HG03066 (cell line): ENCODE results near the gene APOA4.

Experiments
- ATAC-seq: cut with Tn5 transposase; IDR thresholded peaks from one replicate; pipeline ENCODE4 v1.9.1; 2021; ENCODE audit warnings: low read depth; ENCODE audit not compliant: unreplicated experiment

Gene APOA4

DNA sequence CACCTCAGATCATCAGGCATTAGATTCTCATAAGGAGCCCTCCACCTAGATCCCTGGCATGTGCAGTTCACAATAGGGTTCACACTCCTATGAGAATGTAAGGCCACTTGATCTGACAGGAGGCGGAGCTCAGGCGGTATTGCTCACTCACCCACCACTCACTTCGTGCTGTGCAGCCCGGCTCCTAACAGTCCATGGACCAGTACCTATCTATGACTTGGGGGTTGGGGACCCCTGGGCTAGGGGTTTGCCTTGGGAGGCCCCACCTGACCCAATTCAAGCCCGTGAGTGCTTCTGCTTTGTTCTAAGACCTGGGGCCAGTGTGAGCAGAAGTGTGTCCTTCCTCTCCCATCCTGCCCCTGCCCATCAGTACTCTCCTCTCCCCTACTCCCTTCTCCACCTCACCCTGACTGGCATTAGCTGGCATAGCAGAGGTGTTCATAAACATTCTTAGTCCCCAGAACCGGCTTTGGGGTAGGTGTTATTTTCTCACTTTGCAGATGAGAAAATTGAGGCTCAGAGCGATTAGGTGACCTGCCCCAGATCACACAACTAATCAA, 8.8 kb upstream of the APOA4 start:
- no peak for ATAC-seq

GRCh38 chr11:116830184-116830912, 7.2 kb upstream of the APOA4 start:
- no peak for ATAC-seq

DNA sequence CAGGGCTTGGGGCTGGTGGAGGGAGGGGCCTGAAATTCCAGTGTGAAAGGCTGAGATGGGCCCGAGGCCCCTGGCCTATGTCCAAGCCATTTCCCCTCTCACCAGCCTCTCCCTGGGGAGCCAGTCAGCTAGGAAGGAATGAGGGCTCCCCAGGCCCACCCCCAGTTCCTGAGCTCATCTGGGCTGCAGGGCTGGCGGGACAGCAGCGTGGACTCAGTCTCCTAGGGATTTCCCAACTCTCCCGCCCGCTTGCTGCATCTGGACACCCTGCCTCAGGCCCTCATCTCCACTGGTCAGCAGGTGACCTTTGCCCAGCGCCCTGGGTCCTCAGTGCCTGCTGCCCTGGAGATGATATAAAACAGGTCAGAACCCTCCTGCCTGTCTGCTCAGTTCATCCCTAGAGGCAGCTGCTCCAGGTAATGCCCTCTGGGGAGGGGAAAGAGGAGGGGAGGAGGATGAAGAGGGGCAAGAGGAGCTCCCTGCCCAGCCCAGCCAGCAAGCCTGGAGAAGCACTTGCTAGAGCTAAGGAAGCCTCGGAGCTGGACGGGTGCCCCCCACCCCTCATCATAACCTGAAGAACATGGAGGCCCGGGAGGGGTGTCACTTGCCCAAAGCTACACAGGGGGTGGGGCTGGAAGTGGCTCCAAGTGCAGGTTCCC, 6.5 kb upstream of the APOA4 start, which contains the start of gene APOC3:
APOC3 (plus strand) TSS at position 383 of the 659 bp plus-strand sequence. CDS start 676 bp downstream, outside the sequence.
- ATAC-seq: no peak

GRCh38 chr11:116828632-116829524, 5.8 kb upstream of the APOA4 start:
- ATAC-seq: no peak

DNA sequence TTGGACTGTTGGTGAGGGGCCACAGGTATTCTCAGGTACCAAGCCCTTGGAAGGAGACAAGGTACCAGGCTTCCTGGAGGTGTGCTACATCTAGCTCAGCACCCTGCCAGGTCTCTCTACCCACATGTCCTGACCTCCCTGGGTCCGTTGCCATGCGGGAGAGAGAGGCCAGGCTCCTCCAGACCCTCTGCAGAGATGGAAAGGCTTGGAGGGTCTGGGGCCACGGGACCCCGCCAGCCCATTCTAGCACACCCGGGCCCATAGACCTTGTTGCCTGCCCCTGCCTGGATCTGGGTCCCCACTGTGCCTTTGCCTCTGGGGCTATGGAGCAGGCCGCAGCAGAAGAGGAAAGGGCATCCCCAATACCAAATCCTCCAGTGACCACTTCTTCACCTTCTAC, 4.4 kb upstream of the APOA4 start:
- no peak for ATAC-seq

DNA sequence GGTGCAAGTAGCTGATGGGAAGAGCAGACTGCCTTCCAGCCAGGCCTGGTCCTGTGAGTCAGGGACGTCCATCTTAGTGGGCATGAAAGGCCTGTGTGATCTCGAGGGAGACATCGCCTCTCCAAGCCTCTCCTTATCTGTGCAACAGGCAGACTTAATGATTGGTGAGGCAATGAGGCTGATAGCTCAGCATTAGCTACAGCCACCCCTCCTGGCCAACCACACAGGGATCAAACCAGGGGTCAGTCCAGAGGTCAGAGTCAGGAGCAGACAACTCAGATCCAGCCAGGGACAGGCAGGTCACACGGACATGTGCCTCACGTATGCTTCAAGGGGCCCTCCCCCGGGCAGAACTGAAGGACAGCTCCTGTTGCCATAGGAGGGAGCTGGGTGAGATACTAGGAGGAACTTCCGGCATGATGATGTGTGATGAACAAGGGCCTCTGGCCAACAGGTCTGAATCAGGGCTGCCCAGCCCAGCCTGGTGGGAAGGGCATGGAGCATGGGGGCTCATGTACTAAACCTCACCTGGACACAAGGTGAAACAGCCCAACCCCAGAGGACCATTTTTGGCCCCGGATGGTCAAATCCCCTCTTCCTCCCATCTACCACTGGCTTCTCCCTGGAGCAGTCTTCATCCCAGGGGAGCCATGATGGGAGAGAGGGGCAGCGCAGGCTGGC, 3.8 kb upstream of the APOA4 start:
- no peak for ATAC-seq

DNA sequence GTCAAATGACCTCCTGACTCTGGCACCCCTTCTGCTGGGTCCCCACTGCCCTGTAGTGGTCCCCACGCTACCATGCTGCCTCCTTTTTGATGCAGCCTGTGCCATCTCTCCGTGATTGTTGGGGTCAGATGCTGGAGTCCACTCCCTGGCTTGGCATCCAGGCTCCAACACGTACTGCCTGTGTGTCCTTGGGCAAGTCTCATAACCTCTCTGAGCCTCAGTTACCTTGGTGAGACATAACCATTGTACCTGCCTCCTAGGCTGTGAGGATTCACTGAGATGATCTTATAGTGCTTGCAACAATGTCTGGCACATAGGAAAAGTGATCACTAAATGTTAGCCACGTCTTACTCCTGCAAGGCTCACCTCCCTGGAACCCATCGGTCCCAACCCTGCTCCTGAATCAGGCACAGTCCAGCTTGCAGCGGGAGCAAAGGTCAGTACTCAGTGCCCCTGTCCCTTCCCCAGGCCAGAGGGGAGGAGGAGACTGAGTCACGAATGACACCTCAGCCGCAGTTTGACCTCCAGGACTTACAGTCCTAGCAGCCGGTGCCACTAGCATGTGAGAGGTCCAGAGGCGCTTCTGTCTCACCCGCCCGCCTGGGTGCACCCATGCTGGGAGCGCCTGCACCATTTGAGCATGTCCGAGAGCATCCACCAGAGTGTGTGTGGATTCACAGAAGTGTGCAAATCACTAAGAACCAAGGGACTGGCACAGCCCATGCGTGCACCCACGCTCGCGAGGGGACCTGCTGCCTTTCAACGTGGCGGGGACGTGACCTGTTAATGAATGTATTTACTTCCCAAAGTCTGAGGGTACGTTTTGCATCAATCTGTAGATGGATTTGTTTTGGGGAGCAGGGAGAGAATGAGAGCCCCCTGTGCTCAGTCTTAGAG, 3.0 kb upstream of the APOA4 start:
- ATAC-seq: no peak

GRCh38 chr11:116825434-116825833, 2.3 kb upstream of the APOA4 start:
- no peak for ATAC-seq

GRCh38 chr11:116822575-116822974, 529 bp downstream of the APOA4 start:
- no peak for ATAC-seq

GRCh38 chr11:116821050-116821918, 1.8 kb downstream of the APOA4 start:
- ATAC-seq: no peak

DNA sequence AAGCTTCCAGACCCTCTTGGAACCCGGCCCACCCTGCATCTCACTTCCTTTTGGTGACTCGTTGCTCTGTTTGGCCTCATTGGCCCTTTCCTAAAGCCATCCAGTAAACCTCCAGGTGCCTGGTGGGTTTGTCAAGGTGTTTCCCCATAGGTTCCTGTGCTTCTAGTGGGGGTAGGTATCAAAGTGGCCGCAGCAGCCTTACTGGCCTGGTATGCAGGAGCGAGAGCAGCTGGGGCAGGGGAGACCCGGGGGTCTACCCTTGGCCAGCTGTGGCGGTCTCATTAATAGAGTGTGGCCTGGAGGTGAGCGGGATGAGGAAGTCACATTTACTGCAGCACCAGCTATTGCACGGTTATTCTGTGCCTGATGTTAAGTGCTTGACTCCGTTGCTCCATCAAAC, 4.1 kb downstream of the APOA4 start:
- no peak for ATAC-seq

- ATAC-seq: no peak
Observed at GRCh38 chr11:116814502-116814901, 8.6 kb downstream of the APOA4 start.

DNA sequence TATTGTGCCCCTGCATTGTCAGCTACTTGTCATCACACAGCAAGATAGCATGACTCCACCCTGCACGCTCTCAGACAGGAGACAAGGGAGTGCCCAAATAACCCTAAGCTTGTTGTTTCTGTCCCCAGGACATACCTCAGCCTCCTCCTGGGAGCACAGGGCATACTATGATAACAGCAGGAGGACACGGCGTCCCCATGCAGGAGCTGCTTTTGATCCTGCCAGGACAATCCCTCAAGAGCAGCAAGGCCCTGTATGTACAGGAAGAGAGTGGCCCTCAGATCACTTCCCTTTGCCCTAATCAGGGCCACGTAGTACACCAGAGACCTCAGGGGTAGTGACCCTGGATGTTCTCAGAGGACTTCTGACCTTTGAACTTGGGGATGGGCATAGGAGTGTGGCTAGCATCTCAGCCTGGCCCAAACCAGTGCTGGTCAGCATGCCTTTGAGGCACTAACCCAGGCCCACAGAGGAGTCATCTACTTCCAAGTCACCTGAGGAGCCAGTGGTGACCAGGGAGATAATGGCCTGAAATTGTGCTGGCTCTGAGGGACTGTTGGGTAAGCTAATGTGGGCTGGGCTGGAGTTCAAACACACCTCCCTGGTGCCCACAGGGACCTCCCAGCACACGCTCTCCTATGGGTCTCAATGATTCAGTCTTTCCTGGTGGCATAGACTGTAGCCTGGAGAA, 9.2 kb downstream of the APOA4 start:
- ATAC-seq: no peak

DNA sequence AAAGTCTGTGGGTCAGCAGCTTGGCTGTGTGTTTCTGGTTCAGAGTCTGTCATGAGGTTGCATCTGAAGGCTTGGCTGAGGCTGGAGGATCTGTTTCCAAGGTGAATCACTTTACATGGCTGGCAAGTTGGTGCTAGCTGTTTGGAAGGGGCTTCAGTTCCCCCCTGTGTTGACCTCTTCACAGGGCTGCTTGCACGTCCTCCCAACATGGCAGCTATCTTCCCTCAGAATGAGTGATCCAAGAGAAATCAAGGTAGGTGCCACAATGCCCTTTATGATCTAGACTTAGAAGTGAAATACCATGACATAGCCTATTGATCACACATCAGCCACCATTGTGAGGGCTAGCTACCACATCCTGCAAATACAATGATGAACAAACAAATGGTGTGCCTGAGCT, 9.9 kb downstream of the APOA4 start:
- ATAC-seq: no peak

- no peak for ATAC-seq
Observed at GRCh38 chr11:116812109-116812508, 11.0 kb downstream of the APOA4 start.

- no peak for ATAC-seq
Observed at GRCh38 chr11:116811194-116811593, 11.9 kb downstream of the APOA4 start.

GRCh38 chr11:116808262-116809175, 14.6 kb downstream of the APOA4 start:
- ATAC-seq: no peak
